ENCODE results near the gene XG. TPM values are rescaled to one million over a fixed set of nuclear protein-coding genes. Genes with fewer than 3 reads are reported as not detected.
"Not testable (repeated sequence)": the region's sequence is repeated elsewhere in the genome, so short reads cannot be mapped to it uniquely, and the experiment has no call there.

XG gene
- polyA plus RNA-seq, 1 experiment: 0.06 TPM

DNA sequence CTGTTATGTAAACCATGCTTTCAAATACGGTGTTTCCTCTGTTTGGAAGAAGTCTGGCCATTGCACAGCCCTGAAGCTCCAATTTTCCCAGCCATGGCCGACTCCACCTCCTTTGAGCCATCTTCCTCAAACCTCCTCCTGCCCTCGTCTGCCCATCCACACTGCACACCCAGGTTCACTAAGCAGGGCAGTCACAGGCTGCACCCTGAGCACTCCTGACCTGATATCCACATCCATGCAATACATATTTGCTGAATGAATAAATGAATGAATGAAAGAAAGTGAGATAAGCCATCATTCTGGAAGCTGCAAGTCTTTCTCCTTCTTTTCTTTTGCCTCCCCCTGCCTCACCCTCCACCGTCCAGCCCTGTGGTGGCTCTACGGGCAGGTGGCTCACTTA lies 22.2 kb downstream of the XG start:
- ChIA-PET POLR2A (no interaction called here), CTCF (no interaction called here)

DNA sequence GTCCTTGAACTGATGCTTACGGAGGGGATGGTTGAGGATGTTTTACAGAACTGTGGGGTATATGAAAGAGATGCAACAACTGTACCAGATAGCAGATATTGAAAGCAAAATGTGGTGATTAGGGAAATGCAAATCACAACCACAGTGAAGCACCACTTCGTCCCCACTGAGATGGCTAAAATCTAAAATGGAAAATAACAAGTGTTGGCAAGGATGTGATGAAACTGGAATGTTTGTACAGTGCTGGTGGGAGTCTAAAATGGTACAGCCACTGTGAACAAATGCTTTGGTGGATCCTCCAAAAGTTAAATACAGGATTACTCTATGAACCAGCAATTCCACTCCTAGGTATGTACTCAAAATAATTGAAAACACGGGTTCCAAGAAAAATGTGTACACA lies 22.9 kb downstream of the XG start:
- no peak for DNase-seq (ENCODE audit: low read depth)
- no peaks in the 10 kb centered on the region for H3K27me3 ChIP-seq (ENCODE audit: control insufficient read depth, insufficient read depth, low read length)
- POLR2A ChIA-PET: no interaction called here
- CTCF ChIA-PET: no interaction called here
- H3K4me3 ChIP-seq (ENCODE audit: low read depth, low read length): no peak overlapping the region
- TF ChIP-seq, protein P1, sequence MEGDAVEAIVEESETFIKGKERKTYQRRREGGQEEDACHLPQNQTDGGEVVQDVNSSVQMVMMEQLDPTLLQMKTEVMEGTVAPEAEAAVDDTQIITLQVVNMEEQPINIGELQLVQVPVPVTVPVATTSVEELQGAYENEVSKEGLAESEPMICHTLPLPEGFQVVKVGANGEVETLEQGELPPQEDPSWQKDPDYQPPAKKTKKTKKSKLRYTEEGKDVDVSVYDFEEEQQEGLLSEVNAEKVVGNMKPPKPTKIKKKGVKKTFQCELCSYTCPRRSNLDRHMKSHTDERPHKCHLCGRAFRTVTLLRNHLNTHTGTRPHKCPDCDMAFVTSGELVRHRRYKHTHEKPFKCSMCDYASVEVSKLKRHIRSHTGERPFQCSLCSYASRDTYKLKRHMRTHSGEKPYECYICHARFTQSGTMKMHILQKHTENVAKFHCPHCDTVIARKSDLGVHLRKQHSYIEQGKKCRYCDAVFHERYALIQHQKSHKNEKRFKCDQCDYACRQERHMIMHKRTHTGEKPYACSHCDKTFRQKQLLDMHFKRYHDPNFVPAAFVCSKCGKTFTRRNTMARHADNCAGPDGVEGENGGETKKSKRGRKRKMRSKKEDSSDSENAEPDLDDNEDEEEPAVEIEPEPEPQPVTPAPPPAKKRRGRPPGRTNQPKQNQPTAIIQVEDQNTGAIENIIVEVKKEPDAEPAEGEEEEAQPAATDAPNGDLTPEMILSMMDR (IDR thresholded peaks at IDR 0.05; ENCODE audit: insufficient read depth, low read depth, low read length): no peak
- no peaks in the 10 kb centered on the region for H3K36me3 ChIP-seq (ENCODE audit: control insufficient read depth, insufficient read depth, low read length)

More for the DNA sequence above, 22.2 kb downstream of the XG start:
- H3K4me3 ChIP-seq (ENCODE audit: low read depth, low read length): no peak overlapping the region
- H3K27me3 ChIP-seq (ENCODE audit: control insufficient read depth, insufficient read depth, low read length): no peaks in the 10 kb centered on the region
- TF ChIP-seq, protein P1 (IDR thresholded peaks at IDR 0.05; ENCODE audit: insufficient read depth, low read depth, low read length): no peak
- DNase-seq (ENCODE audit: low read depth): no peak
- no peaks in the 10 kb centered on the region for H3K36me3 ChIP-seq (ENCODE audit: control insufficient read depth, insufficient read depth, low read length)

DNA sequence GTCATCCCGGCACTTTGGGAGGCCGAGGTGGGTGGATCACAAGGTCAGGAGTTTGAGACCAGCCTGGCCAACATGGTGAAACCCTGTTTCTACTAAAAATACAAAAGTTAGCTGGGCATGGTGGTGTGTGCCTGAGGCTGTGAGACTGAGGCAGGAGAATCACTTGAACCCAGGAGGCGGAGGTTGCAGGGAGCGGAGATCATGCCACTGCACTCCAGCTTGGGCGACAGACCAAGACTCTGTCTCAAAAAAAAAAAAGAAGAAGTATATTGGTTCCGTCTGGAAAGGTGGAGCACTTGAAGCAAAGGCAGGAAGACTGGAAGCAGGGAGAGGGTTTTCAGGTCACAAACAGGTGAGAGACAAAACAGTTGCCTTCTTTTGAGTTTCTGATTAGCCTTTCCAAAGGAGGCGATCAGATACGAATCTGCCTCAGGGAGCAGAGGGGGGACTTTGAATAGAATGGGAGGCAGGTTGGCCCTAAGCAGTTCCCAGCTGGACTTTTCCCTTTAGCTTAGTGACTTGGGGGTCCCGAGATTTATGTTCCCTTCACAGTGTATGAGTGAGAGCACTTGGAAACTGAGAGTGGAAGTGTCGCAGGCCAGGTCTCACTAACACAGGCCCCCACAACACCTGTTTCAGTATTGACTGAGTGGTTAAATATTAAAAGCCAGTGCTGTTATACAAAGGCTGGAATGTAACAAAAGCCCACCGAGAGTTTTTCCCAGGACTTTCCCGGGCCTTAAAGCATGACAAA lies 28.8 kb downstream of the XG start:
- H3K4me3 ChIP-seq (ENCODE audit: low read depth, low read length); DNase-seq (ENCODE audit: low read depth); H3K27me3 ChIP-seq (ENCODE audit: control insufficient read depth, insufficient read depth, low read length); CTCF ChIA-PET; POLR2A ChIA-PET; H3K36me3 ChIP-seq (ENCODE audit: control insufficient read depth, insufficient read depth, low read length): not testable (repeated sequence)

DNA sequence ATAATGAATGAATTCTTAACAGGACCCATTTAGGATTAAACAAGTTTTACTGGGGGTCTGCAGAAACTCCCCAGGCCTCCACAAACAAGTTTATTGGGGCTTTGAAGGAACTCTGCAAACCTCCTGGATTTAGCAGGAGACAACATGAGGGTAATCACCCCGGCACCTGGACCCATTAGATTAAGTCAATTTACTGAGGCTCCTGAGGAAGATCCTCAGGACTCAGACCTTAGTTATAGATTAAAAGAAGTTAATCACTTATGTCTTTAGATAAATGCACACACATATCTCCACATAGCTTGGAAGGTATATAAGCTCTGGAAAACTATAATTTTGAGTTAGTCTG lies 29.4 kb downstream of the XG start:
- ChIA-PET CTCF (no interaction called here), POLR2A (no interaction called here)
- H3K27me3 ChIP-seq (ENCODE audit: control insufficient read depth, insufficient read depth, low read length): no peaks in the 10 kb centered on the region

DNA sequence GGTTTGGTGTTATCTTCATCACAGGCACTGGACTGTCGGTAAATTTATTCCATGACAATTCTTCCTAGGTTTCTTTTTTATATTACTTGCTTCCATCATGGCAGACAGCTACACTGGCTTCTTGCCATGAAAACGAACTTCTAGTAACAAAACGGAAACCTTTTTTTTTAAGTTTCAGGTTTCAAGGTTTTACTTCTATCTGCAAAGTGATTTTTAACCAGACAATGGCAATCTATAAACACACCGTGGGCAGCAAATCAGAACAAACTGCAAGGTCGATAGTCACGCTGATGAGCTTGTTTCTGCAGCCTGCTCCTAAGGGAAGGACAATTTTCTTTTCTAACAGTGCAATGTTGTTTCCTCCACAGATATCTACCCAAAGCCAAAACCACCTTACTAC lies 29.9 kb downstream of the XG start:
- CTCF ChIA-PET: no interaction called here

More for the DNA sequence above, 29.4 kb downstream of the XG start:
- DNase-seq (ENCODE audit: low read depth): no peak
- TF ChIP-seq, protein P1 (IDR thresholded peaks at IDR 0.05; ENCODE audit: insufficient read depth, low read depth, low read length): no peak
- H3K36me3 ChIP-seq (ENCODE audit: control insufficient read depth, insufficient read depth, low read length): no peaks in the 10 kb centered on the region
- no peak overlapping the region for H3K4me3 ChIP-seq (ENCODE audit: low read depth, low read length)

More for the DNA sequence above, 29.9 kb downstream of the XG start:
- Histone ChIP-seq H3K4me3 (ENCODE audit: low read depth, low read length) (no peak overlapping the region), H3K27me3 (ENCODE audit: control insufficient read depth, insufficient read depth, low read length) (no peaks in the 10 kb centered on the region), H3K36me3 (ENCODE audit: control insufficient read depth, insufficient read depth, low read length) (no peaks in the 10 kb centered on the region)
- POLR2A ChIA-PET: no interaction called here
- DNase-seq (ENCODE audit: low read depth): no peak
- TF ChIP-seq, protein P1 (IDR thresholded peaks at IDR 0.05; ENCODE audit: insufficient read depth, low read depth, low read length): no peak
